HG03354 (cell line): ENCODE data around the gene SGPL1.

ENCODE experiments used
- ATAC-seq: cut with Tn5 transposase; IDR thresholded peaks from one replicate; pipeline ENCODE4 v1.9.1; 2021; ENCODE audit warnings: mild to moderate bottlenecking; ENCODE audit not compliant: unreplicated experiment, poor library complexity, severe bottlenecking

The SGPL1 gene

DNA sequence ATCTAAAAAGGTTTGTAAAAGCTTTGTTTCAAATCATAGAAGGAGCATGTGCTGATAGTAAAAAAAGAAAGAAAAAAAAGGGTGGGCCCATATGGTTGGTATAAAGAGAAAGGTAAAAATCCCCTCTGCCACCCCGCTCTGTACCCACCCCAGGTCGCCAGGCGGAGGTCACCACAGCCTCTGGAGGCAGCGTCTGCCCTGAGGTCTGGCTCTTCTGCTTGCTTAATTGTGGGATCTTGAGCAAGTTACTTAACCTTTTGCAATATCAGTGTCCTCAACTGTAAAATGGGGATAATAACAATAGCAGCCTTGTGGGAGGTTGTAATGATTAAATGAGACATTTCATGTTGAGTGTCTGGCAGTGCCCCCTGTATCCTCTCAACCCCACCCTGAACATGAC is 83.3 kb downstream of the SGPL1 start:
- ATAC-seq = no peak

DNA sequence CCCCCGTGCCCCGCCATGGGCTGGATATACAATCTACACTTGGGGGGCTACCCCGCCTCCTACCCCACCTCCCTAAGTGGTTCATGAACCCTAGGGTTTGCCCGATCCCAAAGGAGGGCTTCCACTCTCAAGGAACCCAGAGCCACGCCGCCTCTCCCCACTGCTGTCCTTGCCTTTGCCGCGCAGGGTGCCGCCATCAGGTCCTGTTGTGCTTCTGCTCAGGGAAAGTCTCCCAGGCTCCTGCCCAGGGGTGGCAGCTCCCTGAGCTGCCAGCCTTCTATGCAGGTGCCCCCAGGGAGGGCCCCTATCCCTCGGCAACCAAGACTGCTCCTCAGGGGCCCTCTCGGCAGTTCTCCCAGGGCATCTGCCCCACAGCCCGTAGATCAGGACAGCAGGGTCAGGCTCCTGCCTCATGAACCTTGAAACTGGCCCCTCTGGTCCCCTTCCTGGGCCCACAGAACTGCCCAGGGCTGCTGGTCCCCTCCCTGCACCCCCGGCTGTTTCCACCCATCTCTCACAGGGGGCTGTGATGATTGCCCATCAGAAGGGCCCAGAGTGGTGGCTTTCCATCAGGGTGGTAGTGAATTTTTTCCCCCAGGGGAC is 85.6 kb downstream of the SGPL1 start:
- no peak for ATAC-seq

DNA sequence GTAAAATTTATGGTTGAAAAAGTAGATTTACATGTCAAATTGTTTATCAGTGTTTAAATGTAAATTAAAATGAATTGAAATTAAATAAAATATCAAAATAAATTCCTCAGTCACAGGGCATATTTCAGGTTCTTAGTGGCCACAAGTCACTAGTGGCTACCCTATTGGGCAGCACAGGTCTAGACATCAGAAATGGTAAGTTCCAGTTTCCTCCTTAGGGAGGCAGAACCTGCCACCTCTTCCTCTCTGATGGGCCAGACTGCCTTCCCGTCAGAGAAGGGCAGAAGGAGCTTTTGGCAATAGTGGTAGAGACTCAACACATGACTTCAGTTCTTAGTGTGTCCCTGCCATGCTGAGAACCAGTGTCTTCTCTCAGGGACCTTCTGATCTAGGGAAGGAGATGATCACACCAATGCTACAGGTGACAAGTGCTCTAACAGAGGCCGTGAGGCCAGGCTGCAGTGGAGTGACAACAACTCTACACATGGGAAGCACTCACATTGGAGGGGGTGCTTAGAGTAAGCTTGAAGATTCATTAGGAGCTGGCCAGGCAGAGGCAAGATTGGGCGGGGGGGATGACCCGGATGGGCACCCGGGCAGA is 87.0 kb downstream of the SGPL1 start:
- ATAC-seq = no peak

DNA sequence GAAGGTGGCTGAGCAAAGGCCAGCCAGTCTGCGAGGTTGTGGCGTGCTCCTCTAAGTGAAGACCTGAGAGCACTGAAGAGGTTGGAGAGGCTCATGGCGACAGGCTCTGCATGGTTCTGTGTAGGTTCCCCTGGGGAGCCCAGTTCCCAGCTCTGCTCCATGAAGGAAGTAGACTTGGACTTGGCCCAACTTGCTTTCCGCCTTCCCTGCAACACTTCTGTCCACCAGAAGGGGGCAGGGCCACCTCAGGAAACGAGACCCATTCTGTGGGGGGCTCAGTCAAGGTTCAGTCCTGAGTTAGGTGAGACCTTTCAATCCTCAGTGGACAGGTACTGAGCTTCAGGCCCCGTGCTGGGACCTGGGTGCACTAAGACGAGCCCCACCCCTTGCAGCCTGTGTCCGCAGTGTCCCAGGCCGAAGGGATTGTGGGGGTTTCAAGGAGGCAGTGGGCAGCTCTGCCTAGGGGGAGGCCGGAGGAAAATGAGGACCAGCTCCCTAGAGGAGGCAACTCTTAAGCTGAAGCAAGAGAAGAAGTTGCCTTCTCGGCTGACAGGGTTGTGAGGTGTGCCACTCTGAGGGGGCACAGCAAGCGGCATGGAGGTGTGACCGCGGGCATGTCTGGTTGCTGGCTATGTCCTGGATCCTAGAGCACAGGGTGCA is 87.6 kb downstream of the SGPL1 start:
- no peak for ATAC-seq

DNA sequence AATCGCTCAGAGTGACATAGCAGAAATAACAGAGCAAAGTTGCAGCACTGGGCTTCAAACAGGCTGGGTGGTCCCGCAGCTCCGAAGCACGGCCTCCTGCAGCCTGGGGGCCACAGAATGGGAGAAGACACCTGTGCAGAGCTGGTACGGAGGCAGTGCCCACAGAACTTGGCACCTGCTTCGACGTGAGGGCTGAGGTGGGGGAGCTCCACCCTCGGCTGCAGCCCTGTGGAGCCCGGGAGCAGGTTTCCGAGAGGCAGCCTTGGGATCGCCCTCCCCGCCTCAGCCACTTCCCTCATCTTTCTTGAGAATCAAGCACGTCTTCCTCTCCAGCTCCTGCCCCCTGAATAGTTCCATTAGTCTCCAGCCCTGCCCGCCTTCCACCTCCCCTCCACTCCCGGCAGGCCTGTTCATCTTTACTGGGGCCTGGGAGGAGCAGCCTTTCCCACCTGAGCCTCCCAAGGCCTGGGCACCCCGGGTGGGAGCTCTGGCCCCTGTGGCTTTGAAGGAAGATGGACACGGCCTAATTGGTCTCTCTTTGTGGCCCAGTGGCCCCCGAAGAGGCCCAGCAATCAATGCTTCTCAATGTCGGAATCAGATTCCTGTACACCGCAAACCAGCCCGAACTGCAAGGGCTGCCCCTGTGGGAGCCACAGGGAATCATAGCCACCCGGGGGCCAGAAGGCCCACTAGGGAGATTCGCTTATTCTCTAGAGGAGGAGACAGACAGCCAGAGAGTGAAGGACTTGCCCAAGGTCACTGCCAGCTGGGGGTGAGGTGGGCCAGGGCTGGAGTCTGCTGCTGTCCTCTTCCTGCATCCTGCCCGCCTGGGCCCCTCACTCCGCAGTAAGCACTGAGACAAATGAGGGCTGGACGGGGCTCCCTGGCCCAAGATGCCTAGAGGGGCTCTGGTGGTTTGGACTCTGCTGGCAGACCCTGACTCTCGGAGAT is 89.6 kb downstream of the SGPL1 start:
- no peak for ATAC-seq

DNA sequence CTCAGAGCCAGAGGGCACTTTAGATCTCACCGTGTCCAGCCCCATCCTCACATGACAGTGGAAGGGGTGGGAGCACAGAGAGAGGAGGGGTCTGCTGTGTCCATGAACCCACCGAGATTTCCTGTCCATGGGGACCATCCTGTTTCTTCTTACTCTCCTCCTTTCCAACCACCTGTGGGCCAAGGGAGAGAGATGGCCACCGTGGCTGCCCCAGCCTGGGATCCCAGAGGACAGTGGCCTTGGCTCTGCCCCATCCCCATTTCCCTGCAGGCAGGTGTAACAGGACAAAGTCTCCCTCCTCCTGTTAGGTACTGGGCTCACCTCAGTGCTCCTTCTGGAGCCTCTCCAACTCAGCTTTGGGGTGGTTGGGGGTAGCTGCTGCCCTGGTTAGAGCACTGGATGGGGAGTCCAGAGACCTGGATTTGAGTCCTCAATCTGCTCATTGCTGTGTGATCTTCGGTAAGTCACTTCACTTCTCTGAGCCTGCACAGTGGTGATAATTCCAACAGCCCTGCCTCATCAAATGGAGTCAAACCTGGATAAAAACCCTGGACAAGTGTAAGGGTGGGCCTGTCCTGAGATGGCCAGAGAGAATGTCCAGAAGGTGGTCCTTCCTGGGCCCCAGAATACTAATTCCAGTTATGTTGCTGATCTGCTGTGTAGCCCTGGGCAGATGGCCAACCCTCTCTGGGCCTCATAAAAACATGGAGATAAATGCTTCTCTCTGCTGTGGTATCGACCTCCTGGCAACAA is 90.5 kb downstream of the SGPL1 start:
- ATAC-seq = no peak

DNA sequence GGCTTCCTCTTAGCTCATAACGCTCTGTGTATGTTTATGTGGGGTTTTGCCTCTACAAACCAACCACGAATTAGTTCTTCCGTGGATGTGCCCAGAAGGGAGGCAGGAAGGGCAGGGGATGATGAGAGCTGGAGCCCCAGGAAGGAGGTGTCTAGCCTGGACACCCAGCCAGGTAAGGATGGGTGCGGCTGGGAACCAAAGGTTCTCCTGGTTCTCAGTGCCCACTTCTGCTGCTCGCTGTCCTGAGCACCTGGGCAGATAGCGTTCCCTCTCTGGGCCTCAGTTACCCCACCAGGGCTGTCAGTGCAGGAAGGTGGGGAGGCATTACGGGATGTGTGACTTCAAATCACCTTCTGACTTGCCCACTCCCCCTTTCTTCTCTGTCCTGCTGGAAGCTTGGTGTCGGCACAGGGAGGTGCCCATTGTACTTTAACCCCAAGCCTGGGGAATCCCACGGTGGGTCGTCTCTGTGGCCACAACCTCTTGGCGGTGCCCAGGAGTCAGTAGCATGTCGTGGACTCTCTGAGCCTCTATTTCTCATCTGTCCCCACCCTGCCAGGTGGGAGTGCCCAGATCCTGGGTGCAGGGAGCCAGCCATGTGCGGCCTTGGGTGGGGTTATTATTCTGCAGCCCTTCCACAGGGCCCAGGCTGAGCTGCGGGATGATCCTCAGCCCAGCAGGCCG is 91.3 kb downstream of the SGPL1 start:
- no peak for ATAC-seq

DNA sequence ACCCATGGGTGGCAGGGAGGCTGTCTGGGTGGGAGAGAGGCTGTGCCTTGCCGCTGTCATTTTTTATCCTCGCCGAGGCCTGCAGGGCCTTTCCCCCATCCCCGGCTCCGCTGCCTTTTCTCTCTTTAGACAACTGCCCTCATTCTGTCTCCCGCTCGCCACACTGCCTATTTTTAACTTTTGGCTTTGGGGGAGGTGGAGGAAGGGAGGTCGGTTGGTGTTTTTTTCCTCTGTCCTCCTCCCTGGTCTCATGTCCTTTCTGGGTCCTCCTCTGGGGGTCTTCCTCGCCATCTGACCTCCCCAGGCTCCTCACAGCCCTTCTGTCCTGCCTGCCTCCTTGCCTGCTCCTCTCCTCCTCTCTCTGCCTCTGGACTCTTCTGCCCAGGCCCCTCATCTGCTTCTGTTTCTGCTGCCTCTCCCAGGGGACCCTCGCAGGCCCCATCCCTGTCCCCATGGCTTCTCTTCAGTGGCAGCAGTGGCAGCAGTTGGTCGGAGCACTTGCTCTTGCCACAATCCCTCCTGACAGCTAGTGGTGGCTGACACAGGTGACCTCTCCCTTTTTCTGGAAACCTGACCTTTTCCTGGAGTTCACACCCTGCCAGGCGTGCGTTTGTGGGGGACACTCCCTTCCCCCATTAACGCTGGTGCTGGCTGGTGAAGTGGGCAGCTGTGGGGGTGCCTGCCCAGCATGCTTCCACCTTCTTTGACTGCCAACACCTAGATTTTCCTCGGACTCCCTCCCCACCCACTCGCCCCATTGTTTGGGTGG is 92.1 kb downstream of the SGPL1 start:
- no peak for ATAC-seq

DNA sequence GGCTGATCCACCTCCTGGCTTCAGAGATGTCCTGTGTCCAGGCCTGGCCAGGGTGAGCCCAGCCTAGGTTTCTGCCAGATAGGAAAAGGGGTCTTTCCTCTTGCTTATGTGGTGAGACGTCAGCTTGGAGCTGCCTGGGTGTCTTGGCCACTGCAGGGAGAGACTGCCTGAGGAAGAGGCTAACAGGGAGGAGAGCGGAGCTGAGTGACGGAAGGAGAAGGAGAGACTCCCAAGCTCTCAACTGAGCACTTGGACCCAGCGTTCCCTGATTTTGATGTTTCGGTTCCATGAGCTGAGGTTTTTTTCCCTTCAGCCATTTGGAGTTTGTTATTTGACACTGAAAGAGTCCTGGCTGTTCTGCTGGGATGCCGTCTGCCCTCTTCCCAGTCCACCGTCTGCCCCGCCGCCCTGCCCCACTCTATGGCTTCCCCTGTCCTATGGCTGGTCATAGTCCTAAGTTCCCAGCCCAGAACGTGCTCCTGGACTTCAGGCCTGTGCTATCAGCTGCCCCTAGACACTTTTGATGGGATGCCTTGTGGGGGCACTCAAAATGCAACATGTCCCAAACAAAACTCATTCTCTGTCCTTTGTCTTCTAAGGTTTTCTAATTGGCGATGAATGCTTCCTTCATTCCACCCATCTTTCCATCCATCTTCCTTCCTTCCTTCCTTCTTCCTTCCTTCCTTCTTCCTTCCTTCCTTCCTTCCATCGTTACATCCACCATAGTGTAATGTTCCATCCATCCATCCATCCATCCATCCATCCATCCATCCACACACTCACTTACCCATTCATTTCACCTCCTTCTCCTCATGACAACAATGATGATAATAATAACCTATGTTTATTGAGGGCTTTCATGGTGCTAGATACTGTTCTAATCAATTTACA is 92.9 kb downstream of the SGPL1 start:
- no peak for ATAC-seq

DNA sequence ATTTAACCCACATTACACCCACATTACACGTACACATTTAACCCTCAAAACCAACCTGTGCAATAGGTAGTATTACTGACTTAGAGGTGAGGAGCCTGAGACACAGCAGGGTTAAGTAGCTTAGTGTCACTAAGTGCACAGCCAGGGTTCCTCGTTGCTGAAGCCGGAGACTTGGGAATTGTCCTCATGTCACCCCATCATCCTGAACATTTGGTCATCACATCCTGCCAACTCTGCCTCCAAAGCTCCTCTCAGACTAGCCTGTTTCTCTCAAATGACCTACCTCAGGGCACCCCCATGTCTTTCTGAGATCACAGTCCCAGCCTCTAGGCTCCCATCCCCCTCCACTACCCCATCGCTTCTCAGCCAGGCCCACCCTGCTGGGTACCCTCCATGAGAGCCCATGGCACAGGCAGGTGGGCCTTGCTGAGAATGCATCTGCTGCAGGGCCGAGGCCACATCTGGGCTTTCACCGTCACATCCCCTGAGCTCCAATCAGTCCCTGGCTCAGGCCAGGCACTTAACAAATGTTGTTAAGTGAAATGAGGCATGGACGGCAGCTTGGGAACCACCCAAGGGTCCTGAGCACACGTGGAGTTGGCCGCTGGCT is 93.7 kb downstream of the SGPL1 start:
- no peak for ATAC-seq

DNA sequence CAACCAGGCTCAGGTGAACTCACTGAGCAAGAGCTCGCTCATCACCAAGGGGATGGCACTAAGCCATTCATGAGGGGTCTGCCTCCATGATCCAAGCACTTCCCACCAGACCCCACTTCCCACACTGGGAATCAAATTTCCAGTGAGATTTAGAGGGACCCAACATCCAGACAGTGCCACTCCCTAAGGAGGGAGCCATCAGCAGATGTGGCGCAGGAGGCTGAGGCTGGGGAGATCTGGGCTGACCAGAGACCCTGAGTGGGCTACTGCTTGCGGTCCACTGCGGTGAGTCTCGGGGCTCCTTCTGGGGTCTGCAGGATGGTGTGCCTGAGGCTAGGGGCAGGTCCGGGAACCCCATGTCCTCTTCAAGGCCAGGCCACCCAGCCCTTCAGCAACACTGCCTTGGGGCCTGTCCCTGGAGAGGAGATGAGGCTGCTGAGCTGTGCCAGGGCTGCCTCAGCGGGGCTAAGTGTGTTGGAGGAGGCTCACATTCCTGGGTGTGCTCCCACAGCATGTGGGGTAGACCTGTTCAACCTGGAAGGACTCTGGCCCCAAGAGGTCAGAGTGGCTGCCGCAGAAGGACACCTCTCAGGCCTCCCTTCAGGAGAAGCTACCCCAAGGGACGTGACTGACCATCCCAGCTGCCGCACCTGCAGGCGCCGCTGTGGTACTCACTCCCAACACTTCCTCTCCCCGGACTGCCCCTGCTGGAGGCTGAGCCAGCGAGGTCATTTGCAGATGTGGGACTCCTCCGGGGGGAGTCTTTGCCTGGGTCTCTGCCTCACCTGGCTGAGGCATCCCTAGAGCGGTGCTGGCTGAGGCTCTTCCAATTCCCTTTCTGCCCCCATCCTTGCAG is 95.0 kb downstream of the SGPL1 start:
- no peak for ATAC-seq

DNA sequence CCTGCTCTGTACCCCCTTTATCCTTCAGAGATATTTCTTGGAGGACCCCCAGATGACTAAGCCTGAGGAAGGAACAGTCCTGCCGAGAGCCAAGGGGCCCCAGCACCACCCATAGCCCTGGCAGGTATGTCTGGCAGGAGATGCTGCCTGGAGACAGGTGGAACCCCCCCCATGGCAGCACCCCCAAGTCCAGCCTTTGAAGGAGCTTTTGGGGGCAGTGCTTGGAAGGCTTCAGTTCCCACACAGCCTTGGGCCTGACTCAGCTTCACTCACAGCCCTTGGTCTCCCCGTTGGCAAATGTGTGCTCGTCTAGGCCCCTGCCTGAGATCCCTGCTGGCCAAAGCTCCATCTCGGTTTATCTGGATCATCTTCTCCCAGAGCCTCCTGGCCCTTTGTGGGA is 95.6 kb downstream of the SGPL1 start:
- no peak for ATAC-seq

DNA sequence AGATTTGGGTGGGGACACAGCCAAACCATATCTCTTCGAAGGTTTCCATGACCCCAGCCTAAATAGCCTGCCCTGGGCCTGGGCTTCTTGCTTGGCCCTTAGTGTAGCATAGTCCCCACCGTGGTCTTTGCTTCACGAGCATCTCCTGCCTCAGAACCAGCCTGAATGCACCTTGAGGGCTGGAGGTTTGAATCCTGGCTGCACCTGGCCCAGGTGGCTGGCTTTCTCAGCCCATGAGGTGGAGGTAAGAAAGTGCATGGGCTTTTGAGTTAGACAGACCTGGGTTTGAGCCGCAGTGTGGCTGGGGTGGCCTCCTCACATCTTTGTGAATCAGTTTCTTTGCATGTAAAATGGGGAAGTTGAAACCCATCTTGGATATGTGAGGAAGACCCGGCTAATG is 96.8 kb downstream of the SGPL1 start:
- ATAC-seq = no peak

DNA sequence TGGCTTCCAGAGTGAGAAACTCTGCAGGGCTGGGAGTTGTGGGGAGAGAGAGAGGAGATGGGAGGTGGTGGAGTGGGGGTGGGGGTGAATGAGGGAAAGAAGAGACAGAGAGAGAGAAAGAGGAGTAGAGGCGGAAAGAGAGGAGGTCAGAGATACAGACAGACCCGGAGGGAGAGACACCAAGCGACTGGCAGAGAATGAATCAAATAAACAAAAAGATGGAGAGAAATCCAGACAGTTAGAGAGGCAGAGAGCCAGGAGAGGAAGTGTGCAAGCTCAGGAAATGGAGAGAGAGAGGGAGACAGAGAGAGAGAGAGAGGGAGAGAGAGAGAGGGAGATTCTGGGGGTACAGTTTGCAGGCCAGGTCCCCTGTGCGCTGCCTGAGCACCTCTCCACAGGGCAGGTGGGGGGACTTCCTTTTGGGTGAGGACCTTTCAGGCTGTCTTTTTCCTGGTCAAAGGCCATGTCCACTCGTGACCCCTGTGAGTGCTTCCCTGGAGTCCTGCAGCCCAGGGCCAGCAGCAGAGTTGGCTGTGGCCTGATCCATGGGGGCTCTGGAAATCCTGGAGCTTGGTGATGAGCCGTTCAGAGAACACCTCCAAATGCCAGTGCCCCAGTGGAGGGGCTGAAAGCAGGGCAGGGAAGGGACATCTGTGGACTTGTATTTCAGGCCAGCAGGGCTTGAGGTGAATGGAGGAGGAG is 97.6 kb downstream of the SGPL1 start:
- ATAC-seq = no peak

DNA sequence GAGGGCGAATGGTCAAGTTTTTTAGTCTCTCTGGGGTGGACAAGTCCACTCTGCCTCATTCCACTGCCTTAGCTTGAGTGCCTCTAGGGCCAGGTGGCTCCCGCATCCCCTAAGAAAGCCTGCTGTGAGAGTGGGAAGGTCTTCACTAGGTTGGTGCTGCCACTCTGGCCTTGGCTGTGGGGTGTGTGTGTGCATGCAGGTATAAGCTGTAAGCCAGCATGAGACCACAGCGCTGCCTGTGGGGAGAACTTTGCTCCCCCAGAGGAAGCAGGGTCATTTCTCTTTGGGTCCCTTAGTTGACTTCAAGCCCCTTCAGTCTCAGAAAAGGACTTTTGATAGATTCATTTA is 98.1 kb downstream of the SGPL1 start:
- no peak for ATAC-seq
